ENCODE results near the gene FBXL4. TPM values are rescaled to one million over a fixed set of nuclear protein-coding genes. Genes with fewer than 3 reads are reported as not detected.
A peak's percentile ranks its signal among the peaks of the same experiment; 100 is the strongest.

FBXL4 gene
- total and polyA plus RNA-seq, 2 experiments from 2014 or later = 10.8 to 31.0 TPM

- H3K27ac ChIP-seq = no peak overlapping the region
- 97% methylated on average over 2 of the region's 2 CpGs for WGBS (ENCODE audit: low lambda C conversion rate, missing lambda C conversion rate)
Observed at GRCh38 chr6:98949589-98949988, 1.8 kb upstream of the FBXL4 start.

DNA sequence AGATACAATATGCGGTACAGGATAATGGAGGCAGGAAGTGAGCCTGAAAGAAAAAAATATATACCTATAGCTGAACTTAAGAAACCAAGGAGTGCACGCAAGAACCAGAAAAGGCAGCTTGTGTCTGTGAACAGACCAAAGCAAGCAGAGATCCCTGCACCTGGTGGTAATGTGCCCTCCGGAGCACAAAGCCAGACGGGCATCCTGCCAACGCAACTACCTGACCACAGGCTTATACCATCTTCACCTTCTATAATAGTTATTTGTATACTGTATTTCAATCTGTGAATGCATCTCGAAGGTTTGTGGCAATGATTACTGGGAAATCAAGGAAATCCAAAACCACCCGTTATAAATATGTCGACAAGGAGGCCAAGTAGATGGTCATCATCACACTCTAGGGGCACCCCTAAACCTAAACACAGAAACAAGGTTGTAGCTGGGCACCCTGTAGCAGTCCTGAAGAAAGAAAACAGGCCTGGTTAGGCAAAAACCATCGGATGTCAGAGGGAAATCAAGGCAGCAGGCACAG lies 801 bp downstream of the FBXL4 start:
- peak overlapping the region; percentile 89 for H3K4me2 ChIP-seq
- no peaks in the 10 kb centered on the region for H3K9me3 ChIP-seq (ENCODE audit: low read depth)
- WGBS (ENCODE audit: low lambda C conversion rate, missing lambda C conversion rate) = 23% methylated on average over 9 of the region's 9 CpGs
- H3K4me3 ChIP-seq = peak overlapping the region; percentile 91
- no peaks in the 10 kb centered on the region for H3K36me3 ChIP-seq (replicated peaks; ENCODE audit: insufficient read depth, low read depth)
- no peaks in the 10 kb centered on the region for H3K9me2 ChIP-seq (replicated peaks; ENCODE audit: insufficient read depth)
- peak overlapping the region; percentile 98 for H3K27ac ChIP-seq
- DNase-seq (ENCODE audit: low spot score) = peak; percentile 36
- peaks cover 23% of the 10 kb centered on the region for H3K4me1 ChIP-seq (ENCODE audit: insufficient read depth)
- TF ChIP-seq, protein P1, sequence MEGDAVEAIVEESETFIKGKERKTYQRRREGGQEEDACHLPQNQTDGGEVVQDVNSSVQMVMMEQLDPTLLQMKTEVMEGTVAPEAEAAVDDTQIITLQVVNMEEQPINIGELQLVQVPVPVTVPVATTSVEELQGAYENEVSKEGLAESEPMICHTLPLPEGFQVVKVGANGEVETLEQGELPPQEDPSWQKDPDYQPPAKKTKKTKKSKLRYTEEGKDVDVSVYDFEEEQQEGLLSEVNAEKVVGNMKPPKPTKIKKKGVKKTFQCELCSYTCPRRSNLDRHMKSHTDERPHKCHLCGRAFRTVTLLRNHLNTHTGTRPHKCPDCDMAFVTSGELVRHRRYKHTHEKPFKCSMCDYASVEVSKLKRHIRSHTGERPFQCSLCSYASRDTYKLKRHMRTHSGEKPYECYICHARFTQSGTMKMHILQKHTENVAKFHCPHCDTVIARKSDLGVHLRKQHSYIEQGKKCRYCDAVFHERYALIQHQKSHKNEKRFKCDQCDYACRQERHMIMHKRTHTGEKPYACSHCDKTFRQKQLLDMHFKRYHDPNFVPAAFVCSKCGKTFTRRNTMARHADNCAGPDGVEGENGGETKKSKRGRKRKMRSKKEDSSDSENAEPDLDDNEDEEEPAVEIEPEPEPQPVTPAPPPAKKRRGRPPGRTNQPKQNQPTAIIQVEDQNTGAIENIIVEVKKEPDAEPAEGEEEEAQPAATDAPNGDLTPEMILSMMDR (IDR thresholded peaks at IDR 0.05; ENCODE audit: poor library complexity) = no peak
- TF ChIP-seq EZH2 (IDR thresholded peaks at IDR 0.05; ENCODE audit: borderline replicate concordance) = no peak
- no peak for TF ChIP-seq EZH2phosphoT487 (IDR thresholded peaks at IDR 0.05; ENCODE audit: low read depth, severe bottlenecking, unreplicated experiment)
- peak overlapping the region; percentile 84 for H2AFZ ChIP-seq
- peaks cover 49% of the 10 kb centered on the region for H3K79me2 ChIP-seq
- H3K27me3 ChIP-seq = no peaks in the 10 kb centered on the region
- no peaks in the 10 kb centered on the region for H4K20me1 ChIP-seq (ENCODE audit: insufficient read depth, poor library complexity, severe bottlenecking)

More at GRCh38 chr6:98949589-98949988, 1.8 kb upstream of the FBXL4 start:
- Histone ChIP-seq H3K36me3 (replicated peaks; ENCODE audit: insufficient read depth, low read depth) (no peaks in the 10 kb centered on the region), H3K9me3 (ENCODE audit: low read depth) (no peaks in the 10 kb centered on the region), H4K20me1 (ENCODE audit: insufficient read depth, poor library complexity, severe bottlenecking) (no peaks in the 10 kb centered on the region), H3K9me2 (replicated peaks; ENCODE audit: insufficient read depth) (no peaks in the 10 kb centered on the region), H3K4me3 (no peak overlapping the region), H3K4me2 (no peak overlapping the region), H3K4me1 (ENCODE audit: insufficient read depth) (peaks cover 23% of the 10 kb centered on the region), H3K27me3 (no peaks in the 10 kb centered on the region), H3K79me2 (peaks cover 25% of the 10 kb centered on the region), H2AFZ (no peak overlapping the region)
- DNase-seq (ENCODE audit: low spot score) = no peak
- TF ChIP-seq, protein P1 (IDR thresholded peaks at IDR 0.05; ENCODE audit: poor library complexity) = no peak
- TF ChIP-seq EZH2 (IDR thresholded peaks at IDR 0.05; ENCODE audit: borderline replicate concordance) = no peak
- TF ChIP-seq EZH2phosphoT487 (IDR thresholded peaks at IDR 0.05; ENCODE audit: low read depth, severe bottlenecking, unreplicated experiment) = no peak

DNA sequence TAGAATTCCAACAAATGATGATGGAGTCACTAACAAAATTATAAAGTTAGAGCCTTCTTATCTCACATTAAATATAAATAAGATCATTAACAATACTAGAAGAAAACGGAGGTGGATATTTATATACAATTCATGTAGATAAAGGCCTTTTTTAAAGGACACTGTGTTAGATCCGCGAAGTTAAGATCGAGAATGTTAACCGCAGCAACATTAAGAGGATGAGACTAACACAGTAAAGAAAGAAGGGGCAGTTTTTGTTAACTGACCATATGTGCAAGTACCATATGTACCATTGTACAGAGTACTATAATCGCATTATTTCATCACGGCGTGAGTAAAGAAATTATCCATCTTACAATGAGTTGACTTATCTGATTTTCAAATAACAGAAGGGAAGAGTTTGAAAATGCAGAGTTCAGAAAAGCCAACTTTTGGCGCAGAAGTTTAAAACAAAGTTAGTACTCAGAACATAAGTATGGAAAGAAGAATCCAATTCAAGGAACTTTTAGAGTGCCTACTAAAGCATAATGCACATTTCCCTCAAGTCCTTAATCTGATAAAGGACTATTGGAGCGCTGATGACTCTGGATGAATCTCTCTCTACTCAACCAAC lies 1.4 kb downstream of the FBXL4 start:
- Histone ChIP-seq H3K36me3 (replicated peaks; ENCODE audit: insufficient read depth, low read depth) (no peaks in the 10 kb centered on the region), H2AFZ (peak overlapping the region; percentile 84), H3K4me1 (ENCODE audit: insufficient read depth) (peaks cover 23% of the 10 kb centered on the region), H3K79me2 (peaks cover 55% of the 10 kb centered on the region), H3K27ac (peak overlapping the region; percentile 98), H4K20me1 (ENCODE audit: insufficient read depth, poor library complexity, severe bottlenecking) (no peaks in the 10 kb centered on the region), H3K9me2 (replicated peaks; ENCODE audit: insufficient read depth) (no peaks in the 10 kb centered on the region), H3K9me3 (ENCODE audit: low read depth) (no peaks in the 10 kb centered on the region), H3K4me3 (peak overlapping the region; percentile 91), H3K4me2 (peak overlapping the region; percentile 89), H3K27me3 (no peaks in the 10 kb centered on the region)
- TF ChIP-seq EZH2 (IDR thresholded peaks at IDR 0.05; ENCODE audit: borderline replicate concordance) (no peak), EZH2phosphoT487 (IDR thresholded peaks at IDR 0.05; ENCODE audit: low read depth, severe bottlenecking, unreplicated experiment) (no peak)
- TF ChIP-seq, protein P1 (IDR thresholded peaks at IDR 0.05; ENCODE audit: poor library complexity) = no peak
- no peak for DNase-seq (ENCODE audit: low spot score)
- 80% methylated on average over 10 of the region's 10 CpGs for WGBS (ENCODE audit: low lambda C conversion rate, missing lambda C conversion rate)

Data from hepatocyte (in vitro differentiated cells).